ENCODE measurements around the gene KLHL25. TPM values are rescaled to one million over a fixed set of nuclear protein-coding genes. Genes with fewer than 3 reads are reported as not detected.
A peak's percentile ranks its signal among the peaks of the same experiment; 100 is the strongest.

KLHL25 gene
- total and polyA plus RNA-seq, 2 of the 8 experiments (the other 6 are each of a cell fraction or from before 2014, with no cell fraction given), result 16.5 to 22.0 TPM

GRCh38 chr15:85749261-85750151 is 45.2 kb downstream of the KLHL25 start:
- no peak for TF ChIP-seq MAFK (IDR thresholded peaks at IDR 0.05; ENCODE audit: low read depth, low read length)
- TF ChIP-seq ASH2L (IDR thresholded peaks at IDR 0.05; ENCODE audit: low read length), result peak; percentile 9
- Histone ChIP-seq H2BK12ac (ENCODE audit: low read depth, low read length) (no peak overlapping the region), H3K27me3 (replicated peaks in 1 of 4; ENCODE audit: control insufficient read depth in 3 of 4, extremely low read depth in 1 of 4, insufficient read depth in 3 of 4, low read length in 3 of 4) (no peaks in the 10 kb centered on the region), H2BK15ac (ENCODE audit: low read length) (no peak overlapping the region), H3K27ac (ENCODE audit: low read depth, low read length) (no peak overlapping the region), H4K20me1 (replicated peaks in 1 of 2; ENCODE audit: control insufficient read depth in 1 of 2, insufficient read depth in 2 of 2, low read length in 2 of 2) (peaks cover 0 to 2% of the 10 kb centered on the region in 2 experiments), H3K79me2 (ENCODE audit: control insufficient read depth in 1 of 2, insufficient read depth in 2 of 2, low read length in 2 of 2) (no peaks in the 10 kb centered on the region), H4K91ac (replicated peaks; ENCODE audit: insufficient read length, low read length) (no peak overlapping the region), H3K23me2 (ENCODE audit: low read depth, low read length) (peaks cover 2% of the 10 kb centered on the region; the same call in 1 of the 2 replicates), H3K4me1 (replicated peaks in 1 of 4; ENCODE audit: control insufficient read depth in 3 of 4, insufficient read depth in 4 of 4, low read length in 3 of 4) (peaks cover 6 to 45% (median 33%) of the 10 kb centered on the region in 4 experiments), H4K5ac (ENCODE audit: insufficient read length, low read depth, low read length) (no peak overlapping the region), H2BK120ac (replicated peaks; ENCODE audit: low read depth, low read length) (no peak overlapping the region), H4K8ac (ENCODE audit: extremely low read depth, insufficient read depth, low read length) (no peak overlapping the region), H3K36me3 (ENCODE audit: control insufficient read depth in 2 of 4, insufficient read depth in 4 of 4, low read length in 3 of 4) (peaks cover 3 to 28% (median 11%) of the 10 kb centered on the region in 4 experiments; a peak in 5 of 8 replicates), H3K79me1 (ENCODE audit: low read depth, low read length) (no peaks in the 10 kb centered on the region; the same call in 1 of the 2 replicates), H2BK5ac (ENCODE audit: low read depth, low read length) (no peak overlapping the region), H3K4me2 (ENCODE audit: insufficient read depth in 1 of 2, low read depth in 2 of 2, low read length in 2 of 2) (no peak overlapping the region), H3K18ac (ENCODE audit: extremely low read depth, low read length) (peak overlapping the region; percentile 60), H3K9me3 (ENCODE audit: insufficient read depth in 2 of 2, low read depth in 1 of 2, low read length in 1 of 2) (no peaks in the 10 kb centered on the region), H3K23ac (ENCODE audit: insufficient read length) (no peak overlapping the region), H3K4ac (replicated peaks; ENCODE audit: insufficient read length, low read depth, low read length) (no peak overlapping the region), H3K9ac (replicated peaks in 1 of 4; ENCODE audit: extremely low read depth in 1 of 4, low read depth in 3 of 4, low read length in 3 of 4) (no peak overlapping the region), H2AK5ac (ENCODE audit: low read depth, low read length) (no peak overlapping the region), H2BK20ac (ENCODE audit: low read length) (no peak overlapping the region), H3K4me3 (ENCODE audit: extremely low read depth in 1 of 4, insufficient read depth in 2 of 4, low read depth in 3 of 4, low read length in 4 of 4) (no peak overlapping the region), H2AFZ (ENCODE audit: low read length) (no peak overlapping the region), H3K14ac (ENCODE audit: insufficient read length) (no peak overlapping the region), H3K56ac (replicated peaks; ENCODE audit: insufficient read length, low read depth, low read length) (no peak overlapping the region)
- WGBS, 2 experiments (ENCODE audit: extremely low coverage in 1 of 2, insufficient coverage in 1 of 2, insufficient read length in 1 of 2, insufficient replicate concordance in 2 of 2, low coverage in 1 of 2, low lambda C conversion rate in 2 of 2, missing lambda C conversion rate in 1 of 2), result 86% methylated on average over 21 of the region's 21 CpGs; no CpG with 5 or more reads in 1 of the 2 experiments
- POLR2A ChIA-PET (ENCODE audit: partially characterized antibody), result interaction anchor here (1.0 to 3.7 kb wide), 4 partner anchors 9 to 17 kb away, joined by 4 to 22 read pairs (median 4); no protein-coding TSS in a partner anchor
- FAIRE-seq, result no peak
- DNase-seq (ENCODE audit: low read depth in 1 of 2, low spot score in 2 of 2), result peak in 1 of 2 experiments; percentile 48
- CTCF ChIA-PET (ENCODE audit: partially characterized antibody), result interaction anchor here (0.5 to 4.8 kb wide), 14 partner anchors 8 to 440 kb away, joined by 3 to 20 read pairs (median 6); no protein-coding TSS in a partner anchor
